GM06990 (cell line): Measurements from ENCODE around the gene IQSEC1.
A peak's percentile ranks its signal among the peaks of the same experiment; 100 is the strongest.

Source experiments
- DNase-seq: peaks from one replicate; pipeline ENCODE4 v3.0.0-alpha.2; 2011; ENCODE audit not compliant: insufficient read length; ENCODE audit errors: extremely low read depth
- H3K27me3 ChIP-seq: replicated peaks from 2 replicates; pipeline ENCODE4 v1.6.0; 2011; ENCODE audit warnings: low read length; ENCODE audit not compliant: control insufficient read depth, insufficient read depth
- H3K36me3 ChIP-seq: 2 replicates; pipeline ENCODE4 v1.5.1; 2011; ENCODE audit warnings: low read length; ENCODE audit not compliant: control insufficient read depth, insufficient read depth
- H3K4me3 ChIP-seq: replicated peaks from 2 replicates; pipeline ENCODE4 v1.5.1; 2011; ENCODE audit warnings: low read depth, mild to moderate bottlenecking, control low read depth, low read length
- TF ChIP-seq, protein P1 (sequence below): IDR thresholded peaks from 2 replicates; pipeline ENCODE4 v1.5.1; 2011; ENCODE audit warnings: low read length, control low read depth, mild to moderate bottlenecking, inconsistent platforms; ENCODE audit not compliant: insufficient read depth, poor library complexity, severe bottlenecking

Gene IQSEC1

DNA sequence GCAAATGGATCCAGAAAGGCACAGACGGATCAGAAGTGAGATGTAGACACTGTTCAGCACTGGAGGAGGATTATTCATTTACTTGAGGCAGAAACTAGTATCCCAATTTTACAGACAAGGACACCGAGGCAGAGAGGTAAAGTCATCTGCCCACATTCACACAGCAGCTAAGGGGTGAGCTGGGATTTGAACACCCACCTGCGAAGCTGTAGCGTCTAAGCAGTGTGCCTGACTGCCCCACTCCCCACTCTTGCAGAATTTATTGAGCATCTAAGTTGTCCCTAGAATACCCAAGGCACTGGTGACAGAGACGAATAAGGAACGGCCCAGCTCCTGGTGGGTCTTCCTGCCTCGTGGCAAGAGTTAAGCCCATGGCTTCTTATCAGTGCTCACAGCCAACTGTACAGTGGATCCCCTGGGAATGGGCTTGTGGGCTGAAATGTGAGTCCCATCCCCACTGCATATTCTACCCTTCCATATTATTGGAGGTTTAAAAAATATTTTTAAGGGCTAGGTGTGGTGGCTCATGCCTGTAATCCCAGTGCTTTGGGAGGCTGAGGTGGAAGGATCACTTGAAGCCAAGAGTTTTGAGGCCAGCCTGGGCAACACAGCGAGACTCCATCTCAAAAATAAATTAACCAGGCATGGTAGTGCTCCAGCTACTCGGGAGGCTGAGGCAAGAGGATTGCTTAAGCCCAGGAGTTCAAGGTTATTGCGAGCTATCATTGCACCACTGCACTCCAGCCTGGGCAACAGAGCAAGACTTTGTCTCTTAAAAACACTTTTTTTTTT, 77.6 kb downstream of the IQSEC1 start:
- Histone ChIP-seq H3K4me3 (peak overlapping the region; percentile 78), H3K27me3 (no peaks in the 10 kb centered on the region), H3K36me3 (peaks cover 6% of the 10 kb centered on the region)
- DNase-seq = no peak
- TF ChIP-seq, protein P1, sequence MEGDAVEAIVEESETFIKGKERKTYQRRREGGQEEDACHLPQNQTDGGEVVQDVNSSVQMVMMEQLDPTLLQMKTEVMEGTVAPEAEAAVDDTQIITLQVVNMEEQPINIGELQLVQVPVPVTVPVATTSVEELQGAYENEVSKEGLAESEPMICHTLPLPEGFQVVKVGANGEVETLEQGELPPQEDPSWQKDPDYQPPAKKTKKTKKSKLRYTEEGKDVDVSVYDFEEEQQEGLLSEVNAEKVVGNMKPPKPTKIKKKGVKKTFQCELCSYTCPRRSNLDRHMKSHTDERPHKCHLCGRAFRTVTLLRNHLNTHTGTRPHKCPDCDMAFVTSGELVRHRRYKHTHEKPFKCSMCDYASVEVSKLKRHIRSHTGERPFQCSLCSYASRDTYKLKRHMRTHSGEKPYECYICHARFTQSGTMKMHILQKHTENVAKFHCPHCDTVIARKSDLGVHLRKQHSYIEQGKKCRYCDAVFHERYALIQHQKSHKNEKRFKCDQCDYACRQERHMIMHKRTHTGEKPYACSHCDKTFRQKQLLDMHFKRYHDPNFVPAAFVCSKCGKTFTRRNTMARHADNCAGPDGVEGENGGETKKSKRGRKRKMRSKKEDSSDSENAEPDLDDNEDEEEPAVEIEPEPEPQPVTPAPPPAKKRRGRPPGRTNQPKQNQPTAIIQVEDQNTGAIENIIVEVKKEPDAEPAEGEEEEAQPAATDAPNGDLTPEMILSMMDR = no peak

DNA sequence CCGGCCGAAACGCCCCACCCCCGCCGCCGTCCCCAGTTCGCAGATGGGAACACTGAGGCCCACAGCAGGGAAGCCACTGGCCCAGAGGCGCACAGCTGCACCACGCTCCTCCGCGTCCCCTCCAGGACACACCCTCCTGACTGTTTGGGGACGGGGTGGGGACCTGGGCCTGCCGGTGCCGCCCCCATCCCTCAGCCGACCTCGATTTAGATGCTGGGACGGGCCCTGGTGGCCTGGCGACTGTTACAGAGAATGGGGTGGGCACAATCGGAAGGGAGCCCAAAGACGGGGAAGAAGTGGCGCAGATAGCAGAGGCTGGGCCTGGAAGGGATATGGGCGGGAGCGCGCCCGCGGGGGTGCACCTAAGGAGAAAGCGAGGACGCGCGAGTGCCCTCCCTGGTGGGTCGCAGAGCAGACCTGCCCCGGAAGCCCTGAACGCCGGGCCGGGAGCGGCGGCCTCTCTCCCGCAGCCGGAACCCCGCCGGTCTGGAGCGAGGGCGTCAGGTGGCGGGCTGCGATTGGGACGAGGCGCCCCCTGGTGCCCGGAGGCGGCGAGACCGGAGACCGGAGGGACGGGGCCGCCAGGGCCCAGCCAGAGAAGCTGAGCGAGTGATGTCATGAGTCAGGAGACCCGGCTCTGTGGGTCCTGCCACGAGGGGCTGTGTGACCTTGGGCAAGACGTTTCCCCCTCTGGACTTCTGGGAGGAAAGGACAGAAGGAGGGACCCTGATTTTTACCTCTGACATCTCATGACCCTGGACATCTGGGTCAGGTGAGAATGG, 78.4 kb downstream of the IQSEC1 start:
- DNase-seq = peak; percentile 89
- Histone ChIP-seq H3K36me3 (peaks cover 3% of the 10 kb centered on the region; the same call in 1 of the 2 replicates), H3K4me3 (peak overlapping the region; percentile 78), H3K27me3 (no peaks in the 10 kb centered on the region)
- TF ChIP-seq, protein P1 = peak; percentile 77

DNA sequence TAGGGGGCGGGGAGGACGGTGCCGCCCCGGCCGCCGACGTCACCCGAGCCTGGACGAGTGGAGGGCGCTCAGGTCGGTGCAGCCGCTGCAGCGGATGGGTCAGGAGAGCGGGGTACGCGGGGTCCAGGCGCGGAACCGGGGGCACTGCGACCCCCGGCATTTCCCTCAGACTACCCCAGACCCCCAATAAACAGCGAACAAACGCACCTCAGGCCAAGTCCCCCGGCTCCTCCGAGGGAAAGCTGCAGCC, 78.9 kb downstream of the IQSEC1 start:
- peak; percentile 52 for DNase-seq
- TF ChIP-seq, protein P1 = no peak
- Histone ChIP-seq H3K4me3 (peak overlapping the region; percentile 78), H3K36me3 (peaks cover 3% of the 10 kb centered on the region; the same call in 1 of the 2 replicates), H3K27me3 (no peaks in the 10 kb centered on the region)

DNA sequence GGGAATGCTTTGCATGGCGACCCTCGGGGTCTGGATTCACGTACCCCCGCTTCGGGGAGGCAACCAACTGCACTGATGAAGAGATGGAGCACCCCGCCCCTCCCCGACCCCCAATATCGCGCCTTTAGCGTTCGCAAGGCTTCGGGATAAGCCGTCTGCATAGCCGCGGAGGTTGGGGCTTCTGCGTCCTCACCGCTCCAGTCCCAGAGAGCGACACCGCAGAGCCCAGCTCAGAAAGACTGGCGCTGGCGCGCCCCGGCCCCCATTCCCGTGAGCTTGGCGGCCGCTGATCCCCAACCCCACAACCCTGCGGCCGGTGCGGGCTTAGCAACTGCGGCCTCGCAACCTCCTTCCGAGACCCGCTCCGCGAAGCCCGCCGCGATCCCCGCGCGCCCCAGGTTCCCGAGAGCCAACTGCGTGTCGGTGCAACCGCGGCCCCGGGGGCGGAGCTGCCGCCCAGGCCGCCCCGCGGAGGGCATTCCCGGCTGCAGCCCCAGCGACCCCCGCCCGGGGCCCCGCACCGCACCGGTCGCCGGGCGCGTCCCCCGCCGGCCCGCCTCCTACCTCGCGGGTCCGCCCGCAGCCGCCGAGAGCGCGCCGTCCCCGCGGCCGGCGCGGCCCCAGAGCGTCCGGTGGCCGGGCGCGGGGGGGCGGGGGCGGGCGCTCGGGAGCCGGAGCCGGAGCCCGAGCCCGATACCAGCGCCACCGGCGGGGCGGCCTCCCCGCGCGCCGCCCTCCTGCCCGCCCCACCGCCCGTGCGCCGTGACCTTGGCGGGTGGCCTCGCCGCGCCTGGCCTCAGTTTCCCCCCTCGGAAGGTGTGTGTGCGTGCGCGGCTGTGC, 79.5 kb downstream of the IQSEC1 start:
- Histone ChIP-seq H3K36me3 (peaks cover 3% of the 10 kb centered on the region; the same call in 1 of the 2 replicates), H3K4me3 (peak overlapping the region; percentile 78), H3K27me3 (no peaks in the 10 kb centered on the region)
- DNase-seq = no peak
- TF ChIP-seq, protein P1 = no peak

DNA sequence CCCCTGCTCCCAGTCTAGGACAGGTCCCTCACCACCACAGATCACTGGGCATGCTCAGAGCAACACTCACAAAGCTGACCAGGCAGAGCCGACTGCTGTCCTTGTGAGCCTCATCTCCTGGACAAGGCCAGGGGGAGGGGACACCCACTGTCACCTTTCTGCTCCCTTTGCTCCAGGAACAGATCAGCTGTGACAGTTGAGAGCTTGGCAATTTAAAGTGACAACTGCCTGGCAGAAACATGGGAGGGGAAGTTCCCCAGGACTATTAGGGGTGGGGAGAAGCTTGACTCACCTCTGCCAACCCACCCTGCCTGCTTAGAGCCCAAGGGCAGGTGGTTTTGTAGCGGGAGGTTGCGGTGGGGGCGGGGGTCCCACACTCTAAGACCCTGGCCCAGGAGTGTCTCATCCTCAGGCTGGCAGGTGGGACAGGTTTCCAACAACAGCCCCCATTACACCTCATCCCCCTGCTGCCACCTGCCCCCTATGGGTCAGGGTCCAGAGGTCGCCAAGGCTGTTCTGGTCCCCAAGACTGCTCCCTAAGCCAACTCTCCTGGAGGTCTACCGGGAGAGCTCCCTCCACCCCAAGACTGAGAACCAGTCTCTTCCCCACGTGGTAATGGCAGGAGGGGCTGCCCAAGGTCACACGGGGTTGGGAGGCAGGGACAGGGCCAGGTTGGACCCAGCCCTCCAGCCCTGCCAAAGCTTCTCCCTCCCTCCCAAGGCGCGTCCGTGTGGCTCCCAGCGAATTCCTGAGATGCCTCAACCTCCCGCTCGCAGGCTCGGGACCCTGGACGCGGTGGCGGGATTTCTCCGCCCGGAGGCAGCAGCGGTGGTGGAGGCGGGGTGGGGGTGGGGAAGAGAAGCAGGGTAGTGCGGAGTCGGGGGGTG, 80.4 kb downstream of the IQSEC1 start:
- Histone ChIP-seq H3K36me3 (peaks cover 3% of the 10 kb centered on the region; the same call in 1 of the 2 replicates), H3K27me3 (no peaks in the 10 kb centered on the region), H3K4me3 (peak overlapping the region; percentile 78)
- TF ChIP-seq, protein P1 = peak; percentile 22
- no peak for DNase-seq
